HG02973 (cell line): ENCODE measurements around the gene ZNF609.
"Not testable (repeated sequence)": the region's sequence is repeated elsewhere in the genome, so short reads cannot be mapped to it uniquely, and the experiment has no call there.

ENCODE experiments used
- ATAC-seq: cut with Tn5 transposase; IDR thresholded peaks from one replicate; pipeline ENCODE4 v1.9.1; 2021; ENCODE audit warnings: moderate library complexity; ENCODE audit not compliant: unreplicated experiment

Gene ZNF609

DNA sequence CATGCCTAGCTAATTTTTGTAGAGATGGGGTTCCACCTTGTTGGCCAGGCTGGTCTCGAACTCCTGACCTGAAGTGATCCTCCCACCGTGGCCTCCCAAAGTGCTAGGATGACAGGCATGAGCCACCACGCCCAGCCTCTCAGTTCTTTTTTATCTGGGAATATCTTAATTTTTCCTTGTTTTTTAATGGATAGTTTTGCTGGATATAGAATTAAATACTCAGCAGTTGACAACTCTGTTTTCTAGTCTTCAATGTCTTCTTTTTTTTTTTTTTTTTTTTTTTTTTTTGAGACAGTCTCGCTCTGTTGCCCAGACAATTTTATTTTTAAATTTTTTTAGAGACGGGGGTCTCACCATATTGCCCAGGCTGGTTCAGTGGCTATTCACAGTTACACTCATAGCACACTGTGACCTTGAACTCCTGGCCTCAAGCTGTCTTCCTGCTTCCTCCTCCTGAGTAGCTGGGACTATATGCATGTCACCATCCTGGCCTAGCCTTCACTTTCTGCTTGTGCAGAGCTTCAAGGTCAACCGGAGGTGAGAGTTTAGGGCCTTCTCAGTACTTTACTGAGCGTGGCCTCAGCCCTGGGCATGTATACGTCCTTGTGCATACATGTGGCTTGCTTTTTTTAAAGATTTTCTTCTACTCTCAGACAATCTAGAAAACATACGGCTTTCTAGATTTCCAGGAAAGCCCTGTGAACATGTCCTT lies 120.5 kb downstream of the ZNF609 start:
- ATAC-seq: no peak

DNA sequence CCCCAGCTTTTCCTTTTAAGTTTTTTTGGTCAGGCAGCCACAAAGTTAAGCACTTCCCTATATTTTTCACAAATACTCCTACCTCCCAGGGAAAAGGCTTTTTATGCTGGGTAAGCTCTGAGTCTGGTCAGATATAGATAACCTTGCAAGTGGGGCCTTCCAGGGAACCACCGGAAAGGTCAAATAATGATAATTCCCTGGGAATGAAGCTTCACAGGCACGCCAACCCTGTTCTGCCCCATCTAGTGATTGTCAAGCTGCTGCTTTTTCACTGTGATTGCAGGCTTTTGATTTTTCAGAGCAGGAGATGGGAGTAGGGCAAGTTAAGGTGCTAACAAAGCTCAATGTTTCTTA lies 121.0 kb downstream of the ZNF609 start:
- ATAC-seq: no peak

DNA sequence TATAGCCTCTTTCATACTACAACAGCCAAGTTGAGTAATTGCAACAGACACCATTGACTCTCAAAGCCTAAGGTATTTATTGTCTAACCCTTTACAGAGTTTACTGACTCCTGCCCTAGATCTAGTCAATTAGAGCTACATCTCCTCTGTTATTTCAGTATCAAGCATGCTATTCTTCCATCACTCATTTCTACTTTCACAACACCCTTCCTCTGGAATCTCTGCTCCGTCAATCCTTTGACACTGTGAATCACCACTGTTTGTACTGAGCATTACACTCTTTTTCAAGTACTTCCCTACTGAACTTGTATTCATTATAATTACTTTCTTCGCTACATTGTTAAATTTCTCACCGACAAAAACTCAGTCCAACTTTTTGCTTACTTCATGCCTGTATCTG lies 121.8 kb downstream of the ZNF609 start:
- no peak for ATAC-seq

DNA sequence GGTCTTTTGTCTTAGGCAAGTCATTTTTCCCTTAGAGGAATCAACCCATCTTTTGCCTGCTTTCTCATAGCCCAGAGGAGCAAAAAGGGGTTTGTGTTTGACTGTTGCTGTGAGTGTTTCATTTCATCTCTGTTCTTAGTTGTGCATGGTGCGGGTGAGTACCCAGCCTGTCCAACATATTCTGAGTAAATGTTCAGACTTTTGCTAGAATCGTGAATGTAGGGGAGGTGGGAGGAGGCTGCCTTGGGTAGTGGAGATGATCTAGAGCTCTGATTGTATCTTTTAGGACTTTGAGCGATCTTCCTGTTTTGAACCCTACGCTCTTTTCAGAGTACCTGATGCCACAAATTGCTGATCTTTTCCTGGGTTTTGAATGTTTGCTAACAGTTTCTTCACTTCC lies 123.1 kb downstream of the ZNF609 start:
- ATAC-seq: no peak

DNA sequence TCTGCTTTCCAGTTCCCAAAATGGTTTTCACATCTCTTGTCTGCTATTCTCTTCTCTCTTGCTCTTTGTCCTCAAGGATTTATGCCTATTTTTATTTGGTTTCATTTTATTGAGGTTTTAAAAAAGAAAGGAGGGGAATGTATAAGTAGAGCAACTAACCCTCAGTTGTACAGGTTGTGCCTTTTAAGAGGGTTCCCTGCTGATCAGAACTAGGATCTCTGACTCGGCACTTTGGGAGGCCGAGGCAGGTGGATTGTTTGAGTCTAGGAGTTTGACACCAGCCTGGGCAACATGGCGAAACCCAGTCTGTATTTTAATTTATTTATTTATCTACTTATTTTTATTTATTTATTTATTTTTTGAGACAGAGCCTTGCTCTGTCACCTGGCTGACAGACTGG lies 123.6 kb downstream of the ZNF609 start:
- no peak for ATAC-seq

DNA sequence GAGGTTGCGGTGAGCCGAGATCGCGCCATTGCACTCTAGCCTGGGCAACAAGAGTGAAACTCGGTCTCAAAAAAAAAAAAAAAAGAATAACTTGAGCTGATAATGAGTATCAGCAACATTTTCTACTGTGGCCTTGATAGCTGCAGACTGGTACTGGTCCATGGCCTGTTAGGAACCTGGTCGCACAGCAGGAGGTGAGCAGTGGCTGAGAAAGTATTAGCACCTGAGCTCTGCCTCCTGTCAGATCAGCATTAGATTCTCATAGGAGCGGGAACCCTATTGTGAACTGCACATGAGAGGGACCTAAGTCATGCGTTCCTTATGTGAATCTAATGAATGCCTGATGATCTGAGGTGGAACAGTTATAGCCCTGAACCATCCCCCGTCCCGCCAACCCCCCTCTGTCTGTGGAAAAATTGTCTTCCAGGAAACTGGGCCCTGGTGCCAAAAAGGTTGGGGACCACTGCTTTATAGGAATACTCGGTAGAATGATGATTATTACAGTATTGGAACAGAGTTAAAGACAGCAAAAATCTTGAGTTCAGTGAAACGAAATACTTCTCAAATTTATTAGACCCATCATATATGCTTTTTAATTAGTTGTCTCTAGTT lies 126.0 kb downstream of the ZNF609 start:
- no peak for ATAC-seq

DNA sequence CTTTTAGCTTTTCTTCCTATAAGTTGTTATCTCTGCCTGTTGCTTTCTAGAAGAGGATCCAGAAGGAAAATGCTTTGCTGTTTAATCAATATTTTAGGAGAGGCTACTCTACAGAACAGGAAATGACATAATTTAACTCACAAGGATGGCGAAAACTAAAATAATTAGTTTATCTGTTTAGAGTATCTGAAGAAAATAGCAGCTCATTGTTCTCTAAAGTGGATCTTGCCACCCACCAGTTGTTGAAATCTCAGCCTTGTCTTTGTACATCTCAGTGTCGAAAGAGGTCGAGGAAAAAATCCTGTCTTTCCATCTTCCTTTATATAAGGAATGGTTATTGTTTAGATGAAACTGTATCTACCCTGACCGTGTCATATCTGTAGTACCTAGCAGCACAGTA lies 126.6 kb downstream of the ZNF609 start:
- ATAC-seq: no peak

DNA sequence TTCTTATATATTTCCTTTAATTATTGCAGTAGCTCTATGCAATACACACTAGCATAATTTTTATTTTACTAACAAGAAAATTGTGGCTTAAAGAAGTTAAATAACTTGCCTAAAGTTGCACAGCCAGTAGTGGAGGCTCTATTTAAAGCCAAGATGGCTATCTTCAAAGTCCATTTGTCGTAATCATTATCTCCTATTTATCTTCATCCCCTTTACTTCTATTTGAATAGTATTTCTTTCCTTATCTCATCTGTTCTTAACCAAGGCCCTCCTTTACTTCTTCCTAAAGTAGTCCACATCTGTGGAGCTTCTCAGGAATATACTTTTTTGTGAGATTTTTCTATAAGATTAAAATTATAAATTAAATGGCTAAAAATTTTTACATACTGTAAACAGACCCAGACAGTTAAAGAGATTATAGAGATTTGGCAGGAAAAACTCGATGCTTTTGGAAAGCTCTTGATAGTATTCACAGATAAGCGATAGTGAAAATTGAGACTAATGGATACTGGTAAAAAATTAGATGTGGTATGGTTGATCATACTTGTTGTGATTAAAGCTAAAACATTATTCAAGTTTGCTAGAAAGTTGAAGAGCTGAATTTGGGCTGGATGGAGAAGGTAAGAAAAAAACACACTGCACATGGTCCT lies 129.2 kb downstream of the ZNF609 start:
- ATAC-seq: no peak

DNA sequence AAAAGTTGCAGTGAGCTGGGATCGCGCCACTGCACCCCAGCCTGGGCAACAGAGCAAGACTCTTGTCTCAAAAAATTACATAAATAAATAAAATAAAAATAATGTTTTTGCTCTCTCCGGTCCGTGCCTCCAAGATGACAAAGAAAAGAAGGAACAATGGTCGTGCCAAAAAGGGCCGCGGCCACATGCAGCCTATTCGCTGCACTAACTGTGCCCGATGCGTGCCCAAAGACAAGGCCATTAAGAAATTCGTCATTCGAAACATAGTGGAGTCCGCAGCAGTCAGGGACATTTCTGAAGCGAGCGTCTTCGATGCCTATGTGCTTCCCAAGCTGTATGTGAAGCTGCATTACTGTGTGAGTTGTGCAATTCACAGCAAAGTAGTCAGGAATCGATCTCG lies 132.5 kb downstream of the ZNF609 start:
- not testable (repeated sequence) for ATAC-seq

DNA sequence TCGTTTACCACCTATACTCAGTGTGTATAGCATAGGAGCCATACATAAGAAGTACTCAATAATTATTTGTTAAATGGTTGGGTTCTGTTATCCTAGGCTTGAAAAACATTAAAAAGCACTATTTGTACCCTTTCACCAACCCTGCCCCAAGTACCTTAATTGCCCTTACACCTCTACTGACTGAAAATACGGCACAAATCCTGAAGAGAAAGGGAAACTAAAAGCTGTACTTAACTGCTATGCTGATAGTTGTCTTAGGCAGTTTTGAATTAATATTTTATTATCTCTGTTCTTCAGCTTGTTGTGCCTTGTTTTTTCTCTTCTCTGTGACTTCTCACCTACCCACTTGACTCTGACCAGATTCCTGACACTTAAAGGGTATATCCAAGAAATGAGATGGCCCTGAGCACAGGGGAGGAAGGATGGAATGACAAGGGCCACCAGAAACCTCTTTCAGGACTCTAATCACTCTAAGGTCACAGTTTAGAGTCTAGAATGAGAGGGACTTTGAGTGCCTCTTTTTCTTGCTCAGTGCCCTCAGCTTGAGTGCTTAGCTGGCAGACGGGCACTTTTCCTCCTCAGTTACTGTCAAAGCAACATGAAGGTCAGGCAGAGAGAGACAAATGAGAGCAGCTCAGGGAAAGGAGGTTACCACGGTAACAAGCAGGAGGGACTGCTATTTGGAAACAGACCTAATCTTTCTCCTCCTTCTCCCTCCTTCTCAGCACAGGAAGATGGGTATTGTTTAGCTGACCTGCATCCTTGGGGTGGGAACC lies 136.5 kb downstream of the ZNF609 start:
- ATAC-seq: no peak

DNA sequence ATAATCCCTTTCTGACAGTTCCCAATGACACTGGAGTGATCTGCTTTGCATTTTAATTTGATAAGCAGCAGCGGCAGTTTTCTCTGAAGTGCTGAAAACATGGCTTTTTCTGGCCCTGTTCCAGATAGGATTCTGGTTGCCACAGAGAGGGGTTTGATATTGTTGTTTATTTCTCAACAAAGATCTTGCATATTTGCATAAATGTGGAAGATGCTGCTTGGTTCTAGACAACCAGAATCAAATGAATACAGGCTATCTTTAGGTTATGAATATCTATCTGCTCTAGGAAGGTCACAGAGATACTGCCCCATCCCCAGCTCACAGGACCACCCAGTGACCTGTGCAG lies 137.1 kb downstream of the ZNF609 start:
- no peak for ATAC-seq

DNA sequence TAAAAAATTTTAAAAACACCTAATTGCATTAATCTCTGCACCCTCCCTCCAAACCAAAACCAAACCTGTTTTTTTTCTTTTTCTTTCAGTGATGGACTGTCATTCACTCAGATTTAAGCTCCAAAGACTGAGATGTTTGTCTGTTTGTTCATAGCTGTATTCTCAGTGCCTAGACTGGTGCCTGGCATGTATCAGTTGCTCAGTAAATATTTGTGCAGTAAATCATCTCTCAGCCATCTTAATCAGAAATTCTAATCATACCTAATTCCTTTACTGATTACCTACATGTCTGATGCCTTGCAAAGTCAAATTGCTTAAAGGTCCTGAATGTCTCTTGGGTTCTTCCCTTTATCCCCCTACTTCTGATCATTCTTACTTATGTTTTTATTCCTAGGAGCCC lies 138.8 kb downstream of the ZNF609 start:
- ATAC-seq: no peak

DNA sequence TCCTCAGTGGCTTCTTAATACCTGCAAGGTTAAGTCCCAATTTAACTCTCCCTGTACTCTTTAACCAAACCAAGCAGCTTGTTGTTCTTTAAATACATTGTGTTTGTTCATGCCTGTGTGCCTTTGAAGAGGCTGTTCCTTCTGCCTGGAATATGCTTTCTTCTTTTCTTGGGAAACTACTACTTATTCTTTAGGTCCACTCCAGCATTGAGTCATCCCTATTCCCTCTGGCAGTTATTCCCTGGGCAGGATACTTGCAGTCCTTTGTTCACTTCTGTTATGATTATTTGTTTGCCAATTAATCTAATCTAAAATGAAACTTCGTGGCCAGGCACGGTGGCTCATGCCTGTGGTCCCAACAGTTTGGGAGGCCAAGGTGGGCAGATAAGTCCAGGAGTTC lies 139.3 kb downstream of the ZNF609 start:
- ATAC-seq: no peak

DNA sequence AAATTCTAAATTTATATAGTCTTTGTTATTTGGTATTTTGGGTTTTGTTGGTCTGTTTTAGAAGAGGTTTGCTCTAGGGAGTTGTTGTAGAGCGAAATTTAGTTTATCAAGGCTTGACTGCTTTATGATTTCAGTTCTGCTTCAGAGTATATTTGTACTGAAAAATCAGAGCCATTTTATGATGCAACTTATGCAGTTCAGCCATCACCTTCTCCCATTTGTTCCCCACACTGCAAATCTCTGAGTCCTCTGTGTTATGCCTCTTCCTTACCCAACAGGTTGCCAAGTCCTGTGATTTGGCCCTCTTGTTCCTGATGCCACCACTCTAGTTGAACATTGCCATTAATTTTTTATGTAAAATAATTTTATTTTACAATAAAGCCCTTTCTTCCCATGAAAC lies 140.4 kb downstream of the ZNF609 start:
- no peak for ATAC-seq

DNA sequence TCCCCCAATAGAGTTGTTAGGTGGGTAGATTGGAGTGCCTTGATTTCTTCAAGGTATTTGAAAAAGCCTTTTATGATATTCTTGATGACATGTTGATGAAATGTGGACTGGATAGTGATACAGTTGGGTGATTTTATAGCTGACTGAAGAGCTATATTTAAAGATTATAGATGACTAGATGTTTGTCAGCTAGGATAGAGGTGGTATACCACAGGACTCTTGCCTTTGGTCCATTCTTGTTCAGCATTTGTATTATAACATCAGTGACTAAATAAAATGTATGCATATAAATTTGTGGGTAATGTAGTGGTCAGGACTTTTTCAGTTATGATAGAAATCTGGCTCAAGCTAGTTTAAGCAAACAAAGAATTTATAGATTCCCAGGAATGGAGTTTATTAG lies 143.9 kb downstream of the ZNF609 start:
- no peak for ATAC-seq

DNA sequence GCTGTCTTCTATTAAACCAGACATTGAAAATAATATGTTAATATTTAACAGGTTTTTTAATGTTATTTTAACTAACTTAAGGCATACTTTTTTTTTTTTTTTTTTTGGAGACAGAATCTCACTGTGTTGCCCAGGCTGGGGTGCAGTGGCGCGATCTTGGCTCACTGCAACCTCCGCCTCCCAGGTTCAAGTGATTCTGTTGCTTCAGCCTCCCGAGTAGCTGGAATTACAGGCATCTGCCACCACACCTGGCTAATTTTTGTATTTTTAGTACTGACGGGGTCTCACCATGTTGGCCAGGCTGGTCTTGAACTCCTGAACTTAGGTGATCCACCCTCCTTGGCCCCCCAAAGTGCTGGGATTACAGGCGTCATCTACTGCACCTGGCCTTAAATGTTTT lies 147.0 kb downstream of the ZNF609 start:
- ATAC-seq: not testable (repeated sequence)

DNA sequence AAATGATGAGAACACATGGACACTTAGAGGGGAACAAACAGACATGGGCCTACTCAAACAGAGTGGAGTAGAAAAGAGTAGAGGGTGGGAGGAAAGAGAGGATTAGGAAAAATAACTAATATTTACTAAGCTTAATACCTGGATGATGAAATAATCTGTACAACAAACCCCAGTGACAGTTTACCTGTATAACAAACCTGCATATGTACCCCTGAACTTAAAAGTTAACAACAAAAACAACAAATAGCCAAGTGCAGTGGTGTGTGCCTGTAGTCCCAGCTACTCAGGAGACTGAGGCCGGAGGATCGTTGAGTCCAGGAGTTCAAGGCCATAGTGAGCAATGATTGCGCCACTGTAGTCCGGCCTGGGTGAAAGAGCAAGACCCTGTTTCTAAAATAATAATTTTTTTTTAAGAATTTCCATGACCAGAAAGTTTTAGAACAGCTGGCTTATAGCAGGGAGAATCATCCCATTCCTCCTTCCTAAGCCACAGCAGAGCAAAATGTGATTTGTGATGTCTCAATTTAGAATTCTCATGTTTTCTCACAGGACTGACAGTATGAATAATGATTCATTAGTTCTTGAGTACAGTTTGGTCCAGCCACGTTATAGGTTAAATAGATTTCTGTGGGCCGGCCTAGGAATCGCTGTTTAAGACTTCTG lies 150.0 kb downstream of the ZNF609 start:
- ATAC-seq: no peak

DNA sequence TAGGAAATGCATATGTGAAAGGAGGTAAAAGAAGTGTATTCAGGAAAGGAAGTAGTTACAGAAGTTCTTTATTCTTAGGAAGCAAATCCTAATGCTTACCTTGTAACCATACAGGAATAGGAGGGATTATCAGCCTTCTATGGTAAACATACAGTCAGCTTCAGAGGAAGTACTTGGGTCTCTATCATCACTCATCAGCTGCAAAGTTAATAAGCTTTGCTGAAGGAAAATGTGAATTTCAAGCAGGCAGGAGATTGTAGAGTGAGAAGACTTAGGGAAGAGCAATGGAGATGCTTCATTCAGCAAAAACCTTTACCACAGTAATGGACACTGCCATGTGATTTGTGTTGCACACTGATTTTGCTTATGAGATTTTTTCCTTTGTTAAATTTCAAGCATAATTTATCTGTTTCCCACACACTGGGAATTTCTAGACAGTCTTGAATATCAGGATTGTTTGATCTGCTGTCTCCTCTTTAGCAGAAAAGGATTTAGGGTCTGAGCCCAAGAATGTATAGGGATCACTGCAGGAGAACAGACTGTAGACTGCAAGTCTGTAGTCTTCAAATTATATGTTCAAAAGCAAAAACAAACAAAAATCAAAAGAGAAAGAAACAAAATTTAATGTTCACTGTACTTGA lies 150.8 kb downstream of the ZNF609 start:
- ATAC-seq: no peak

DNA sequence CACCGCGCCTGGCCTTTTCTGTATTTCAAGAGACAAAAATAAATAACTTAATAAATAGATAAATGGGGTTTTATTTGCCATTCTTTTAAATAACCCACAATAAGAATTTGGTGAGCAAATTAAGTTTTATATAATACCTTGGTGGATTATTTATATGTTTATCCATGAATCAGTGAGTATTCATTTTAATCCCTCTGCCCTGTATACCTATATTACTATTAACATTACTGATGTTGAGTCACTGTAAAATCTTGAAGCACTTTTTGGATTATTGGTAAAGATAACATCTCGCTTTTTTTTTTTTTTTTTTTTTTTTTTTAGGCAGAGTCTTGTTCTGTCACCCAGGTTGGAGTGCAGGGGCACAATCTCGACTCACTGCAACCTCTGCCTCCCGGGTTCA lies 154.1 kb downstream of the ZNF609 start:
- no peak for ATAC-seq

DNA sequence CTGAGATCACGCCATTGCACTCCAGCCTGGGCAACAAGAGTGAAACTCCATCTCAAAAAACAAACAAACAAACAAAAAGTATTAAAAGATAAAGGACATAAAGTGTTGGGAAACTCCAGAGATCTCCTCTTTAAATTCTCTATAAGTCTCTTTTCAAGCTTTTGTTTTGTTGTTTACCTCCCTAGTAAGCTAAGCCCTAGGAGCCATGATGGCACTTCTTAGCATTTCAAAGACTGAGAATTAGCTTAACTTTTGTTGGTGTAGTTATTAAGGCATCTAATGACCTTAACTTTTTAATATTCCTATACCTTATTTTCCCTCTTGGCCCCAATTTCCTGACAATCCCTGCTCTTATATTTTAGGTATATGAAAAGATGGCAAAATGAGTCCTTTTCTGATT lies 157.3 kb downstream of the ZNF609 start:
- ATAC-seq: no peak

DNA sequence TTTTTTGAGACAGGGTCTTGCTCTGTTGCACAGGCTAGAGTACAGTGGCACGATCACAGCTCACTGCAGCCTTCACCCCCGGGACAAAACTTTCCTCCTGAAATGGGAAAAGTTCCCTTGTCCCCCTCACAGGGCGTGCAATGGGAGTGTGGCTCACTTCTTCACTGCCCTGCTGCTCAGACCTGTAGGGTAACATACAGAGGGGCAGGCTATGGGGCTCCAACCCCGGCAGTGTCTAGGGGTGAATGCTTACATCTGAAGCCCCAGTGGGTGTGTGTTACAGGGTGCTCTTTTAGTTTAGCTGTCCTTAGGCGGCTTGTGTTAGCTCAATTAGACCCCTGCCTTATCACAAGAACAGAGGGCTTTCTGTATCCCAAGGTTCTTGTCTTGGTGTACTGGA lies 157.8 kb downstream of the ZNF609 start:
- no peak for ATAC-seq
